Hindlimb muscle (tissue), 1 donor: ENCODE results near the gene MFAP2. TPM values are rescaled to one million over a fixed set of nuclear protein-coding genes. Genes with fewer than 3 reads are reported as not detected.

Experiments used
- DNase-seq: peaks from one replicate; pipeline ENCODE4 v3.0.0-alpha.2; 2013
- polyA plus RNA-seq: library from polyadenylated mRNA; unstranded; fragments of 120-200 nt; gene quantifications from one replicate; pipeline ENCODE4 v1.2.1, GENCODE V29; 2013; ENCODE audit not compliant: insufficient read length

Gene MFAP2
- polyA plus RNA-seq, 1 donor, result 70.4 TPM

DNA sequence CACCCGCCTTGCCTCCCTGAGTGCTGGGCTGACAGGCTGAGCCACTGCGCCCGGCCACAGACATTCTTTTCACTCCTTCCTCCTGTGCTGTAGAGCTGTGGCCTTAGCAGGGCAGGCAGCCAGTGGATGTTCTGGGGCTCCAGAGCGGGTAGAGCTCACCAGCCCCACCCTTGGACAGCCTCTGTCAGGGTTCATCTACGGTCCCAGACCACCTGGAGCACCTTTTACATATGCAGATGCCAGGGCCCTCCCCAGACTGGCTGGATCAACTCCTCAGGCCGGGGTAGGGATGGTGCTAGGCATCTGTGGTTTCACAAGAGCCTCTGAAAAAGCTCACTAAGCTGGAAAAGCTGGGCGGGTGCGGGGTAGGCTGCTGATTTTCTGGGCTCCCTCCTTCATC, 26.7 kb upstream of the MFAP2 start:
- no peak for DNase-seq

DNA sequence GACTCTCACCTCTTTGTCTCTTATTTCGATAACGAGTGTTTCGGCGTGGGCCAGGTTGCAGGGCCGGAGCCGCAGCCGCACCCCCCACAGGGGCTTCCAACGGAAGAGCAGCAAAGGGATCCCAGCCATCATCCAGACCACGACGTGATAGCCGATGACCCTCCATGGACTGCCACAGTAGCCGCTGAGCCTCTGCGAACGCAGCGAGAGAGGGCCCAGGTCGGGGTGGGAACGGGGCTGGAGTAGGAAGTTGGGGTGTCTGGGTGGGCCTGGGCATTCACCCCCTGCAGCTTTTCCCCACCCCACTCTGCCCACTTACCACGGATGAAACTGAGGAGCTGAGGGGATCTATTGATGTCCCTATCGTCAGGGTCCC, 24.9 kb upstream of the MFAP2 start:
- no peak for DNase-seq

DNA sequence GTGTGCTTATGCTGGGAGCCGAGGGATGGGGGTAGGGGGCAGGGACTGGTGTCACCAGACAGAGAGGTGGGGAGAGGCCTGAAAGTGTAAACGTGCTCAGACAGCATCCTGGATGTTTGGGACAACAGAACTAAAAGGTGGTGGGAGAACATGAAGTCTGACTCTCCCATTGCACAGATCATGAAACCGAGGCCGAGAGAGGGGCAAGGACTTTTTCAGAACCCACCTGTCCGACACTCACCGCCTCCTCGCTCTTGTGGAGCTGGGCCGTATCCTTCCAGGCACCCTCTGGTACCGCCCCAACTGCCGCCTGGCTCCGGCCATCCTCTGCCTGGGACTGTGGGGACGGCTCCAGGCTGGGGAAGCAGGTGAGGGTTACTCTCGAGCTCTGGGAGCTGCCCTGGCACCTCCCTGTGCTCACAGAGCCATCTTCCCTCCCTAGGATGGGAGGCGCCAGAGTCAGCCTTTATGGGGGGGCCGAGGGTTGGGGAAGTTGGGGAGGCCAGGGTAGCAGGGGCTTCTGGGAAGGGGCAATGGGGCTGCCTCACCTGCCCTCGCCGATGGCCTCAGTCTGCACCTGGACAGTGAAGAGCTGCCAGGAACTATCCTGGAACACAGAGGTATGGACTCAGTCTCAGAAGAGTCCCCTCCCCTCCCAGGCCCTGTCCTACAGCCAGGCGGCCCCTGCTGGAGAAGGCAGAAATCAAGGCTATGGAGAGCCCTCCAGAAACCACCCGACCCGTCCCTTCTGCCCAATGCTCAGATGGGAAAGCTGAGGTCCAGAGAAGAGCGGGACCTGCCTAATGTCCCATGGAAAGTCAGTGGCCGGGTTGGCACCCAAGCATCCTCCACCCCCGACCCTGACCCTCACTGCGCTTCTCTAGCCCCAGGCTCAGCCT, 24.3 kb upstream of the MFAP2 start:
- no peak for DNase-seq

DNA sequence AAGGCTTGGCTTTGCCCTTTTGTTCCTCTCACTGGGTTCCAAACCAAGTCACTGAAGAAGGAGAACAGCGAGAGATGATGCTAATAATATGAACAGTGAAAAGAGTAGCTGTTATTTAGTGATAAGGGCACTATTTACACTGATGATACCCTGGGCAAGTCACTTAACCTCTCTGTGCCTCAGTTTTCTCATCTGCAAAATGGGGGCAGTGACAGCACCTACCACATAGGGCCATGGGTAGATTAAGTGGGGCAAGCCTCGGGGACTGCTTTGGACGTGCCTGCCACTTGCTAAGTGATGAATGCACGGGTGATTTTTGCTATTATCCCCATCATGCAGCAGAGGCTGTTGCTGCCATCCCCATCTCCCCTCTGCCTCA, 22.1 kb upstream of the MFAP2 start:
- DNase-seq, result no peak

DNA sequence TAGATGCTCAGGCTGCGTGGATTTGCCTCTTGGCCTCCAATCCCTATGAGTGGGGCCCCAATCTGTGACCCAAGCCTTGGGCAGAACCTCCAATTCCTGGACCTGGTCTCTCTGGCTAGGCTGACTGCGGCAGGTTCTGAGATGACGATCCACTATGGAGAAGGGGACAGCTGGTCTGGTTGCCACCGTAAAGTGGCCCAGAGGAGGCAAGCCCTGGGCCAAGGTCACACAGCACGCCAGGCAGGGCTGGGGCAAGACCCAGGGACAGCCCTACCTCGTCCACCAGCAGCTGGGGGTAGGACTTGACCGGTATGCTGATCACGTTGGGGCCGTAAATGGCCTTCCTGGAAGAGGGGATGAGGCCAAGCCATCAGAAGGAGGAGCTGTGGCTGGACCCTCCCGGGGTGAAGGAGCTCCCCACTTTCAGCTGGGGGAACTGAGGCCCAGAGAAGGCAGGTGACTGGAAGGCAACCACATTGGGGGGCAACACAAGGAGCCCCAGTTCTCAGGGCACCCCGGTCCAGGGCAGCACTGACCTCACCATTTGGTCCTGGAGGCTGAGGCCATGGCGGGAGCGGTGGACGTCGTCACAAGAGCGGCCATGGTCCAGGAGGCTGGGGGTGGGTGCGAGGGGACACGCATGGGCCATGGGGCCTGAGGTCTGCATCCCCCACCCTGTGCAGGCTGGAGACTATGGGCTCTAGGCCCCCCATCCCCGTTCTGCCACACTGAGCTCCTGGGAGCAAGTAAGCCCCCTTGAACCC, 21.5 kb upstream of the MFAP2 start:
- DNase-seq, result no peak

DNA sequence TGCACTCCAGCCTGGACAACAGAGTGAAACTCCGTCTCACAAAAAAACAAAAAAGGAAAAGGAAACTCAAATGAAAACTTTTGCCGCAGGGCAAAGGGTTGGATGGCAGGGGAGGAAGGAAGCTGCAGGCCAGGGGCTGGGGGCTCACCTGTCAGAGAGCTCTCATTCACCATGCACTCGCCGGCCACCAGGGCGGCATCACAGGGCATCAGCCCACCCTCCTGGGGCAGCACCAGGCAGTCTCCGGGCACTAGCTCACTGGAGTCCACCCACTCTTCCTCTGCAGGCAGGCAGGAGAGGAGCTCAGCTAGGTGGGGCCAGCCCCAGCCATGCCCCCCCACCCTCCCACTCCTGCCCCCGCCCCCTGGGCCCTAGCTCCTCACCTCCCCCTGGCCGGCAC, 19.4 kb upstream of the MFAP2 start:
- no peak for DNase-seq

DNA sequence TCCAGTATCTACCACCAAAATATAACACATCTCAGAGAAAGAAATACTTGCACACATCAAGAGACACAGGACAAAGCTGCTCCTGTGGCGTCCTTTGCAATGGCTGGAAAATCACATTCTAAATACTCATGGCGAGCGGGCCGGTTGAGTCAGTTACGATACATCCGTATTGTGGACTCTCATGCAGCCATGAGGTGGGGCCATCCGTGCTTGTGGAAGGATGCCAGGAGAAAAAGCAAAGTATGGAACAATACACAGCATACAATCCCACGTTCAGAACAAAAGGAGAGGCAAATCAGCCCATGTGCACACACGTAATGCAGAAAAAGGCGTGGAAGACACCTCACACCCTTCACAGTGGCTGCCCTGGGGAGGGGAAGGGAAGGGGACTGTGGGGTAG, 18.2 kb upstream of the MFAP2 start:
- no peak for DNase-seq

DNA sequence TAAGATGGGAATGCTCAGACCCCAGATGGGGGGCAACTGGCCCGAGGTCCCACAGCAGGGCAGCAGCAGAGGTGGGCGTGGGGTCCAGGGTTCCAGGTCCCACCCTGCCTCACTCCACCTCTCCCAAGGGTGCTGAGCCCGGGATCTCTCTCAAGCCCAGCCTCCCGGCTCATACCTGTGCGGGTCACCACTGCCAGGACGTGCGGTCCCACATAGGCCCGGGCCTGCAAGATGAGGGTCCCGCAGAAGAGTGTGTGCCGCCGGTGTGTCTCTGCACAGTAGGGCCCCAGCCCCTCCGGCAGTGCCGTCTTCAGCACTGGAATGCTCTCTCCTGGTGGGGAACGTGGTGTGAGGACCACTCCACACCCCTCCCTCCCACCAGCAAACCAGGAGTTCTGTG, 16.4 kb upstream of the MFAP2 start:
- no peak for DNase-seq

DNA sequence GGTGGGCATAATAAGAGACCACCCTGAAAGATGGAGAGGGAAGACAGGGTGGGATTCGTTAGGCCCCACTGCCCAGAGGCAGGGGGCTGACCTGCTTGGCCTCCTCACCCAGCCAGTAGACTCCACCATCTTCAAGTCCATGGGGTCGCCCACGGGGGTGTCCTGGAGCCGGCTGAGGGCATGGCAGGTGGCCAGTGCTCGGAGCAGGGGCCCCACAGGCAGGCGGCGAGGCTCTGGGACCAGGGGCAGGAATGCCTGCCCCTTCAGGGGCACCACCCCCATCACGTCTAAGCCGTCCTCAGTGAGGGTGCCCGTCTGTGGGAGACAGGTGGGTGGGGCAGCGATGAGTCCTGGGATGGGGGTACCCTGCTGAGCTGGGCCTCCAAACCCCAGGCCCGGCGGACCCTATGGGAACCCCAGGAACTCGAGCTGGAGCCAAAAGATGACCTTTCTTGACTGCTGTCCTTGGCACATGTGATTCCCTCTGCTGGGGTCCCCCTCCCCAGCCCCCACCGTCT, 13.2 kb upstream of the MFAP2 start:
- no peak for DNase-seq

DNA sequence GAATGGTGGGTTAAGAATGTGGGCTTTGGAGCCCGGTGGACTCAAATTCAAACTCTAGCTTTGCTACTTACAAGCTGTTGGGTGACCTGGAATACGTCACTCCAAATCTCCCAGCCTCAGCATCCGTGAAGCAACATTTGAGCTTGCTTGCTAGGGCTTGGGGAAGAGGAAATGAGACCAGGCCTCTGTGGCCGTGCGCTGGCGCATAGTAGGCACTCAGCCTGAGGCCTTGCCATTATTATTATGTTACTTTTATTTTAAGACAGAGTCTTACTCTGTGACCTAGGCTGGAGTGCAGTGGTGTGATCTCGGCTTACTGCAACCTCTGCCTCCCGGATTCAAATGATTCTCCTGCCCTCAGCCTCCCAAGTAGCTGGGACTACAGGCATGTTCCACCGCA, 12.3 kb upstream of the MFAP2 start:
- DNase-seq, result no peak

DNA sequence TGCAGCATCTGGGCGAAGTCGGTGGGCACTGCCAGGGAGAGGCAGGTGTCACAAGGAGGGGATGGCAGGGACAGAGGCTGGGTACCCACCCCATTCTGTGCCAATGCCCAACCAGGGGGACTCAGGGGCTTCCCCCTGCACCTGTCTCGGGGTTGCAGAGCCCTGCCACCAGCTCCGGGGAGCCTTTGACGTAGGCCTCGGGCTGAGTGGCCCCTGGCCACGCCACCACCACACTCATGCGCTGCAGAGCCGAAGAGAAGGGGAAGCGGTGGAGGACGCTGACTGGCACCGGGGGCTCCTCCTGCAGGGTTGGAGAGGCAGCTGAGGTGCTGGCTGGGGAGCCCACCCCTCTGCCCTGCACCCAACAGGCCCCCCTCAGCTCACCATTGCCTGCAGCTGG, 11.7 kb upstream of the MFAP2 start:
- DNase-seq, result no peak

DNA sequence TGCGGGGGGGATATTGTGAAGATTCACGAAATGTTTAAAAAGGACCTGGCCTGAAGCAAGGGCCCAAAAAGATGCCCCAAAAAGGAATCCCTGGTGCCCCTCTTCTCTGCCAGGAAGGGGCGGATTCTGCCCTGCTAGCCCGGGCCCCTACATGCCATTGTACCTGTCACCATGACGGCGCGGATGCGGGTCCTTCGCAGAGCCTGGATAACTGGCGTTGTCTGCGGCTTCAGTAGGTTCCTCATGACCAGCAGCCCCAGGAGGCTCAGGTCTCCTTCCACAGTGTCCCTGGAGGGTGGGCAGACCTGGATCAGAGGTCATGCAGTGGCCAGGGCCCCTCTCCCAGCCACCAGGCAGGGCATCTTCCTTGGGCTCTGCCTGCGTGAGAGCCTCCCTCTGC, 11.2 kb upstream of the MFAP2 start:
- no peak for DNase-seq

DNA sequence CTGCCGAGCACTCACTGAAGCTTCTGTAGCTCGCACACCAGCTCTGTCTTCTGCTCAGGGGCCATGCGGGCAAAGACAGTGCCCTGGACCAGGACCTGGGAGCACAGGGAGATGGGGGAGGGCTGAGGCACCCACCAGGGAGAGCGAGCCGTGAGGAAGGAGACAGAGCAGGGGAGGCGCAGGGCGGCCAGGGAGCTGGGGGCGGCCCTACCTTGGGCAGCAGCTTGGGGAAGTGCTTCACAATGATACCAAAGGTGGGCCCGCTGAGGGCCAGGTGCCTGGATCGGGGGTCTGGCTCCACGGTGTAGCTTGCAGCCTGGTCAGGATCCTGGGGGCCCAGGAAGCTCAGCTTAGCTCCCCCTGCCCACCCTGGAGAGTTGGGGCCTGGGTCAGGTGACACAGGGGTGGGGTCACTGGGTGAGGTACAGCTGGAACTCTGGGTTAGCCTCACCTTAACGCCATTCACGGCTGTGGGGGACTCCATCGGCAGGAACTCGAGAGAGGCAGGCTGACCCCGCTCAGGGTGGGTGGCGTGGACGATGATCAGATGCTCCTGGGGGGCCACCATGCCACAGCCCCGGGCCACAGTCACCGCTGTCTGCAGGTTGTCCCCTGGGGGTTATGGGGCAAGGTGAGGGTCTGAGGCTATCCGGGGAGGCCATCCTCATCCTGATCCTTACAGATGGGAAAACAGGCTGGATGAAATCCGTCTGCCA, 9.4 kb upstream of the MFAP2 start:
- no peak for DNase-seq

DNA sequence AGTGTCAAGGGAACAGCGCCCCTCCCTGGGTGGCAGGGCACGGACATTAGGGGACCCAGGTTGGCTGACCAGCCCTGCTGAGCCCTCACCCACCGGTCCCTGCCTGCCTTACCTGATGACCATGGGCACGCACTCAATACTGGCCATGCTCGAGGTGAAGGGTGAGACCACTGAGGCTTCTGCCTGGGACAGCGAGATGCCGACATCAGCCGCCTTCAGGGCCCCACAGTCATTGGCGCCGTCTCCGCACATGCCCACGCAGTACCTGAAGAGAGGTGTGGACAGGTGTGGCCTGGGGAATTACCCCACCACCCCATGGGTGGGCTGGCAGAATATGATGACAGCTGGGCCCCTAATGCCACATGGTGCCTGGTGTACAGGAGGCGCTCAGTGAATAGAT, 7.8 kb upstream of the MFAP2 start:
- DNase-seq, result no peak

DNA sequence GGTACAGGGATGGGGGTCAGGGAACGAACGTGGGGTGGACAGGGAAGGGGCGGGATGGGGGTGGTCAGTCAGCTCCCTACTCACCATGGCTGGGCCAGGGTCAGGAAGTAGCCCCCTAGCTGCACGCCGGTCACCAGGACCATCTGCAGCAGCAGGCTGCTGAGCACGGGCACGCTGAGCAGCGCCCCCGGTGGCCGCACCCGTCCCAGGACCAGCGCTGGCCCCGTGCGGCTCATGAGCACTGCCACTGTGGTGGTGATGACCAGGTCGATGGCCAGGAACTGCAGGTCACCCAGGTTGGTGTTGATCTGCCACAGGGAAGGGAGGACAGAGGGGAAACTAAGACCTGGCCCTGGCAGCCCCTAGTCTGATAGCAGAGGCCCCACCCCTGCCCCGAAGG, 6.5 kb upstream of the MFAP2 start:
- no peak for DNase-seq

DNA sequence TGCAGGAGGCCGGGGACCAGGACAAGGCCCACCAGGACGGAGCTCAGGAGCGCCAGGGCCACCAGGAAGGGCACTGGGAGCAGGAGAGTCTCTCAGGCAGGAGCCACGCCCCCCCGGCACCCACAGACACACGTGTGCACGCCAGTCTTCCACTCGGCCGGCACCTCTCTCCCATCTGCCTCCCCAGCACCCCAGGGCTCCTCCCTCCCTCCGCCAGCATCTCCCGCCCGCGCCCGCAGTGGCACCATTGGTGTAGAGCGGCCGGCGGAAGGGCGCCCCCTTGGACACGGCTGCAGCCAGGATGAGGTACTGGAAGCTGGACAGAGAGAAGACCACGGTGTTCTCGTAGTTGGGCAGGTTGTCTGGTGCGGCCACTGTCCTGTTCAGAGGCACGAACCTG, 6.1 kb upstream of the MFAP2 start:
- no peak for DNase-seq

DNA sequence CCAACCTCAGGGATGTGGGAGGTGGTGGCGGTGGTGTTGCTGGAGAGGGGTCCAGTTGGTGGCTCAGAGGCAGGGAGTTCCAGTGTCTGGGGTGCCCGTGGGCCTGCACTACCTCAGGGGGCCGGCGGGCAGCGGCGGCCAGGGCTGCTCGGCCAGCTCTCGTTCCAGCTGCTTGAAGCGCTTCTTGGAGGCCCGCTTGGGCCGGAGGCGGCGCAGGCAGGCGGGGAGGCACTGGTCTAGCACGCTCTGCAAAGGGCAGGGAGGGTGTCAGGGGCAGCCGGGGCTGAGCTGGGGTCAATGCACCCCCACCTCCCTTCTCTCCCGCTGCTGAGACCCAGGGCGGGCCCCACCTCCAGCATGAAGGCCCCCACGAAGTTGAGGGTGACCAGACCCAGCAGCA, 5.7 kb upstream of the MFAP2 start:
- no peak for DNase-seq

DNA sequence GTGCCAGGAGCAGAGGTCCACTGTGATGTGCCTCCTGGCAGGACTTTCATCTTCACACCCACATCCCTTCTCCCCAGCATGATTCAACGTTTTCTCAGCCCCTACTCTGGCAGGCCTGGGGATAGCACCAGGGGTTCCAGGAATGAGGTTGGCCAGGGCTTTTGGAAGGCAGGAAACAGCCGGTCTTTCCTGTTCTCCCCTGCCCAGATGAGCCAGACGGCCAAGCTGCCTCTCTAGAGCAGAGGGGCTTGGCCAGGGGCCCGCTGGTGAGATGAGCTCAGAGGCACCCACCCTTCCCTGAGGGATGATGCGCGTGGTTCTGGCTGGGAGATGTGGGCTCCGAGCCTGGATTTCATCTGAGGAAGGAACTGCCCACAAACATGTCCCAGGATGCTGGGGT, 4.3 kb upstream of the MFAP2 start:
- DNase-seq, result peak; percentile 69

DNA sequence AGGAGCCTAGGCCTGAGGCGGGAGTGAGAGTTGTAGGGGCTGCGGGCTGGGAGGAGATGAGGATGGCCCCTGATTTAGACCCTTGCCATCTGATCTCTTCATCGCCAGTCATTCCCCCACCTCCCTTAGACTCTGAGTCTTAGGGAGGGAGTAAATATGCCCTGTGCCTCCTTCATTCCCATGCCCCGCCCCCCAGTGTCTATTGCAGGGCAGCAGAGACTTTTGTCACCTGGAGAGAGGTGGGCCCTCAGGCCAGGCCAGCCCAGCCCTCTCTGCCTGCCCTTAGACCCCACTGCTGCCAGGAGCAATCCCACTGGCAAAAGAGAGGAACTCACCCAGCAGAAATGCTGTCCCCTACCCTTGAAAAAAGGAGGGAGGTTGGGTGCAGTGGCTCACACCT, 3.2 kb upstream of the MFAP2 start:
- DNase-seq, result no peak

DNA sequence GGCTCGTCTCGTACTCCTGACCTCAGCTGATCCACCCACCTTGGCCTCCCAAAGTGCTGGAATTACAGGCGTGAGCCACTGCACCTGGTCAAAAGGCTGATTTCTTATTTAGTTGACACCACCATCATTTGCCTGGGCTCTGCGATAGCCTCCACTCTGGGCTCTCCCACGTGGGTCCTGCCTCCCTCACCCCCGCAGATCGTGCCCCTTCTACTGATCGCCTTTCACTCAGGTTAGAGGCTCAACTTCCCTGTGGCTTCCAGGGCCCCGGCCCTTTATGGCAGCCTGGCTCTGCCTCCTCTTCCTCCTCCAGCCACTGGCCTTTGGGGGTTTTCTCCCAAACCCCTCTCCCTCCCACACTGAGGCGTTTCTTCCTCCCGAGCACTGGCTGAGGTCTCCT, 2.5 kb upstream of the MFAP2 start:
- DNase-seq, result no peak

DNA sequence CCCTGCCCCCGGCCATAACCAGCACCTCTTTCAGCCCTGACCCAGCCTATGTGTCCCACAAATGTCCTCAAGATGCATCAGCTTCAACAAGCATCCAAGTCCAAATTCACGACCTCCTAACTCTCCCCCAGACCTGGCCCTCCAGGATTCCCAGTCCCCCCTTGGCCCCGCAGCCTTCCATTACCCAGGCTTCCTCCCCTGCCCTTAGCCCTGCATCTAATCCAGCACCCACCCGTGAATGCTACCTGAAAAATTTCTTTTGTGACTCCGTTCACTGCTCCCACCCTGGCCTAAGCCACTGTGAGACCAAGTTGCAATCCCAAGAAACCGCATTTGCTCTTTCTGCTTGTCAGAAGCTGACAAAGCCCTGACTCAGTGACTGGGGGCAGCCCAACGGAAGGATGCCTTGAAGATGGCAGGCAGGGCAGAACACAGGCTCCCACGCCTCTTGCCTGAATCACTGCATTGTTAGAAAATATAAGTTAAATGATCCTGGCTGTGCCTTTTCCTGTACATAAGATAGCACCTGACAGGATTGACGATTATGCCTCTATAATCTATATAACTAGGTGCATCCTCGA, 939 bp upstream of the MFAP2 start:
- DNase-seq, result no peak

DNA sequence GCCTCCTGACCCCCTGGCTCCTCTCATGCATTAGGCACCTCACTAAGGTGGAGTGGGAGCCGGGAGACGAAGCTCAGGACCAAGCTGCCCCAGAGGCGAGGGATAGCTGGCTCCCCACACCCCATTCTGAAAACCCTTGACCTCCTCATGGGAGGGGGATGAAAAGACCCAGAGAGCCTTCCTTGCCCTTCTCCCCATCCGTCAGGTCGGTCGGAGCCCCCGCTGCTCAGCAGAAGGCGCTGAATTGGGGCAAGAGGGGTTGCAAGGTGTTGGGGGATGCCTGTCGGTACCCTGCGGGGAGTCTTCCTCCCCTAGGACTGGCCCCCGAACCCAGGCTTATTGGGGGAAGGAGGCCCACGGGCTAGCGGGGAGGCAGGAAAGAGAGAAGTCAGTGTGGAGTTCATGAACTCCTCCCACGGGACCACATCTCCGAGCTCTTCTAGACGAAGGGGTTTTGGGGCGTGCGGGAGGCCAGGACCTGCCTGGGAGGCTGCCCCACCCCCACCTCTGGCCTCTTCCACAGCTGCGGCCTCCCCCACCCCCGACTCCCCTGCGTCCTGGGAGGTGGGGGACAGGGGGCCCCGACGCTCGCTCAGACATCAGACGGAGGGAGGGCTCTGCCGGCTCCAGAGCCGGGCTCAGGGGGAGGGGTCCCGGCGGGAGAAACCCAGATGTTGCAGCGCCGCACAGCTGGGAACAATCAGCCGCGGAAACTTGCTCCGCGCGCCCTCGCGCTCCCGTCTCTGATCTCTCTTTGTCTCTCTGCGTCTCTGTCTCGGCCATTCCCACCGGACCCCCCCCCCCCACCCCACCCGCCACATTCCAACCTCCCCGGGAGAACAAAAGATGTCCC, 719 bp downstream of the MFAP2 start:
- DNase-seq, result peak; percentile 65
